Heart left ventricle (tissue), 16 donors: ENCODE measurements around the gene GTF2IRD1. TPM values are rescaled to one million over a fixed set of nuclear protein-coding genes. Genes with fewer than 3 reads are reported as not detected.

ENCODE experiments used
- ATAC-seq, 4 donors: fragments of 200-7000 bp; cut with Tn5 transposase; one replicate each; pipeline ENCODE4 v1.9.1; 2020 to 2022; ENCODE audit warnings: moderate library complexity in 4 of 4, mild to moderate bottlenecking in 3 of 4, moderate number of reproducible peaks in 1 of 4
- DNase-seq, 5 donors: peaks; one replicate each; pipeline ENCODE4 v3.0.0-alpha.2; 2020
- H3K27ac ChIP-seq, 12 donors: fragments of 200-600 bp; sonication (generic) in 4 of 12; one replicate each; pipeline versions ENCODE4 v1.5.0 to v1.8.0; 2016 to 2022; ENCODE audit warnings: mild to moderate bottlenecking in 2 of 12
- H3K27me3 ChIP-seq, 9 donors: fragments of 200-600 bp; sonication (generic) in 2 of 9; one replicate each; pipeline versions ENCODE4 v1.5.1 to v1.8.0; 2016 to 2022; ENCODE audit warnings: mild to moderate bottlenecking in 3 of 9
- H3K36me3 ChIP-seq, 9 donors: fragments of 200-600 bp; sonication (generic) in 2 of 9; one replicate each; pipeline versions ENCODE4 v1.5.0 to v1.8.0; 2018 to 2022; ENCODE audit warnings: mild to moderate bottlenecking in 2 of 9
- H3K4me1 ChIP-seq, 12 donors: fragments of 200-600 bp; sonication (generic) in 4 of 12; one replicate each; pipeline versions ENCODE4 v1.5.0 to v1.8.0; 2016 to 2022; ENCODE audit warnings: mild to moderate bottlenecking in 3 of 12
- H3K4me3 ChIP-seq, 12 donors: fragments of 200-600 bp; sonication (generic) in 4 of 12; one replicate each; pipeline versions ENCODE4 v1.5.0 to v1.8.0; 2017 to 2022; ENCODE audit warnings: mild to moderate bottlenecking in 9 of 12, moderate library complexity in 4 of 12
- H3K9me3 ChIP-seq, 12 donors: fragments of 200-600 bp; sonication (generic) in 4 of 12; one replicate each; pipeline versions ENCODE4 v1.5.0 to v1.8.0; 2016 to 2022; ENCODE audit warnings: mild to moderate bottlenecking in 1 of 12
- CTCF ChIP-seq, 12 donors: fragments of 200-600 bp; sonication (generic) in 4 of 12; IDR thresholded peaks; one replicate each; pipeline versions ENCODE4 v1.5.0 to v1.8.0; 2018 to 2022; ENCODE audit warnings: antibody characterized with exemption in 12 of 12, mild to moderate bottlenecking in 5 of 12
- POLR2A ChIP-seq, 2 donors: fragments of 450-650 bp; IDR thresholded peaks; one replicate each; pipeline ENCODE4 v1.6.1; 2017; ENCODE audit warnings: antibody characterized with exemption in 2 of 2, mild to moderate bottlenecking in 2 of 2, moderate library complexity in 2 of 2
- WGBS, 4 donors: extraction: QIAGEN DNeasy Blood & Tissue Kit in 2 of 4; methylation state at CpG; one replicate each; pipeline versions ENCODE4 v1.1.5 to v1.1.7; 2013 to 2018; 5-methylcytosine and 5-hydroxymethylcytosine counted together
- intact Hi-C, 10 donors: fragments of 100-400 bp; cut with DNase I; formaldehyde crosslinking; loops; one replicate each; pipeline versions ENCODE4 v1.11.1 to v1.14.2; 2022
- polyA plus RNA-seq, 2 donors: library from polyadenylated mRNA; stranded (reverse); fragments of 200-250 nt; gene quantifications; one replicate each; pipeline ENCODE4 v1.2.3, GENCODE V29; 2013
- total RNA-seq, 9 donors: library from RNA; depleted of rRNA in 2 of 9; stranded (reverse); fragments of >200 nt in 2 of 9; fragmentation: NEBNext Ultra II Directional in 3 of 9; extraction: Animal tissue kit (Norgen Biotek cat#: 25700) in 3 of 9; gene quantifications; one replicate each; pipeline versions ENCODE4 v1.1.0 to v1.2.4, GENCODE V29; 2016 to 2023
- donor health status: ischemic (EF 13 %, LVEDD 7.1; RV severe dilation, severe dysfunction).
- donor health status: healthy with polysubstance abuse.
- donor health status: DM: no; HTN: yes; CAD: no.
- donor health status: DM: no; HTN: no; CAD: no.
- donor health status: ischemic (EF 25% LVEDD 6.9; RV normal size, moderate dysfunction).
- donor health status: ischemic (EF 25% LVEDD 5.7; RV mildly dilated, moderate dysfunction).
- donor health status: healthy.
- donor health status: DM: yes; HTN: yes; CAD: no.
- donor health status: ischemic (EF 35%, LVEDD 5.7; RV mildly dilated, moderate dysfunction).
- donor health status: nonischemic (EF 11% LVEDD 7.7; RV severe dilation, severe dysfunction).
- donor health status: DM: yes; HTN: yes; CAD: no.
- donor health status: PGD.
- donor health status: ischemic (EF 29% LVEDD 5.4; RV normal size, mild dysfunction).
- donor health status: nonischemic (EF 23%, LVEDD 6.1; RV moderate dilation, normal function).

Gene GTF2IRD1
- total and polyA plus RNA-seq, 11 donors = 10.0 to 40.4 (median 15.6) TPM

GRCh38 chr7:74569501-74570075 is 115.9 kb downstream of the GTF2IRD1 start:
- intact Hi-C loops = loop anchor here in 9 of 10 donors (5.0 to 10.0 kb wide), 8 partner anchors 55 to 157 kb away; partner anchors contain the start of gene GTF2IRD1 (in 3 of the 9)
- ATAC-seq = no peak
- 94 to 97% (median 96%) methylated on average over 14 of the region's 14 CpGs for WGBS, 4 donors

GRCh38 chr7:74570533-74571156 is 116.9 kb downstream of the GTF2IRD1 start:
- DNase-seq = no peak
- intact Hi-C loops = loop anchor here in 1 of 10 donors (10.0 kb wide), 1 partner anchor 56 kb away; no protein-coding TSS in a partner anchor
- H3K27ac ChIP-seq = no peak overlapping the region
- H3K9me3 ChIP-seq = no peaks in the 10 kb centered on the region
- ATAC-seq = no peak
- H3K4me3 ChIP-seq = no peak overlapping the region
- TF ChIP-seq POLR2A (IDR thresholded peaks at IDR 0.05) (no peak), CTCF (IDR thresholded peaks at IDR 0.05) (no peak)
- H3K36me3 ChIP-seq = no peaks in the 10 kb centered on the region
- H3K4me1 ChIP-seq = peaks cover 0 to 6% (median 0%) of the 10 kb centered on the region in 12 donors
- 90 to 95% (median 94%) methylated on average over 13 of the region's 13 CpGs for WGBS, 4 donors
- H3K27me3 ChIP-seq = no peaks in the 10 kb centered on the region

More at GRCh38 chr7:74569501-74570075, 115.9 kb downstream of the GTF2IRD1 start:
- no peaks in the 10 kb centered on the region for H3K9me3 ChIP-seq
- peaks cover 0 to 6% (median 0%) of the 10 kb centered on the region in 12 donors for H3K4me1 ChIP-seq
- TF ChIP-seq POLR2A (IDR thresholded peaks at IDR 0.05) (no peak), CTCF (IDR thresholded peaks at IDR 0.05) (no peak)
- H3K4me3 ChIP-seq = no peak overlapping the region
- DNase-seq = no peak
- no peaks in the 10 kb centered on the region for H3K36me3 ChIP-seq
- no peaks in the 10 kb centered on the region for H3K27me3 ChIP-seq
- no peak overlapping the region for H3K27ac ChIP-seq

- no peak overlapping the region for H3K4me3 ChIP-seq
- intact Hi-C loops = loop anchor here in 1 of 10 donors (10.0 kb wide), 1 partner anchor 58 kb away; no protein-coding TSS in a partner anchor
- DNase-seq (peak in 2 of 5 donors; percentile 28 to 50), ATAC-seq (peak in 3 of 4 donors; percentile 55 to 64 (median 55))
- WGBS, 4 donors = 47 to 68% (median 55%) methylated on average over 9 to 10 of the region's 10 CpGs
- peak overlapping the region in 3 of 12 donors; percentile 13 to 29 (median 19) for H3K27ac ChIP-seq
- H3K4me1 ChIP-seq = peaks cover 0 to 6% (median 0%) of the 10 kb centered on the region in 12 donors
- no peaks in the 10 kb centered on the region for H3K9me3 ChIP-seq
- H3K27me3 ChIP-seq = no peaks in the 10 kb centered on the region
- H3K36me3 ChIP-seq = no peaks in the 10 kb centered on the region
- TF ChIP-seq POLR2A (IDR thresholded peaks at IDR 0.05) = no peak
These were observed 118.7 kb downstream of the GTF2IRD1 start for GRCh38 chr7:74572301-74572979.

- WGBS, 4 donors = 90 to 94% (median 91%) methylated on average over 8 of the region's 8 CpGs
- no peak for DNase-seq
- H3K9me3 ChIP-seq = no peaks in the 10 kb centered on the region
- no peak overlapping the region for H3K4me3 ChIP-seq
- H3K27me3 ChIP-seq = no peaks in the 10 kb centered on the region
- TF ChIP-seq POLR2A (IDR thresholded peaks at IDR 0.05) (no peak), CTCF (IDR thresholded peaks at IDR 0.05) (no peak)
- H3K36me3 ChIP-seq = no peaks in the 10 kb centered on the region
- ATAC-seq = no peak
- intact Hi-C loops = loop anchor here in 1 of 10 donors (10.0 kb wide), 1 partner anchor 59 kb away; no protein-coding TSS in a partner anchor
- H3K27ac ChIP-seq = no peak overlapping the region
- peaks cover 0 to 6% (median 0%) of the 10 kb centered on the region in 12 donors for H3K4me1 ChIP-seq
These were observed 119.8 kb downstream of the GTF2IRD1 start for GRCh38 chr7:74573512-74573911.
